ENCODE data around the gene FRMD6.

The FRMD6 gene

DNA sequence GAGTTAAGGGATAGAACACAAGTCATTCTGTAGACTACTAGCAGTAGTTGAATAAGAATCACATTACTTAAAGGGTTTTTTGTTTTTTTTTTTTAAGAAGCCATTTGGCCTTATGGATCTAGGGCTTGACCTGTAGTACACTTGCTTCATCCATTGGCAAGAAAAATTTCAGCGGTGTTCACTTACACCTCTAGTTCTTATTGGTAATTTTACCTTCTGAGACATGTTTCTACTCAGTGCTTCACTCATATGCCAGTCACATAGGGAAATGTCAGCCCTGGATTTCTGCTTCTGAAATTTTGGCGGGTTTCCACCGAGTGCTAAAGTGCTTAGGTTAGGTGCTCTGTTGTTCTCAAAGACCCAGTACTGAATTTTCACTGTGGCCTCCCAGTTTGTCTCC, 72.9 kb downstream of the FRMD6 start:
- Histone ChIP-seq H3K27ac (replicated peaks) (no peak overlapping the region), H3K4me3 (replicated peaks; ENCODE audit: insufficient read depth, low read length) (no peak overlapping the region), H3K27me3 (ENCODE audit: insufficient read depth, poor library complexity, severe bottlenecking) (peaks cover 2% of the 10 kb centered on the region)
- TF ChIP-seq, protein P1, sequence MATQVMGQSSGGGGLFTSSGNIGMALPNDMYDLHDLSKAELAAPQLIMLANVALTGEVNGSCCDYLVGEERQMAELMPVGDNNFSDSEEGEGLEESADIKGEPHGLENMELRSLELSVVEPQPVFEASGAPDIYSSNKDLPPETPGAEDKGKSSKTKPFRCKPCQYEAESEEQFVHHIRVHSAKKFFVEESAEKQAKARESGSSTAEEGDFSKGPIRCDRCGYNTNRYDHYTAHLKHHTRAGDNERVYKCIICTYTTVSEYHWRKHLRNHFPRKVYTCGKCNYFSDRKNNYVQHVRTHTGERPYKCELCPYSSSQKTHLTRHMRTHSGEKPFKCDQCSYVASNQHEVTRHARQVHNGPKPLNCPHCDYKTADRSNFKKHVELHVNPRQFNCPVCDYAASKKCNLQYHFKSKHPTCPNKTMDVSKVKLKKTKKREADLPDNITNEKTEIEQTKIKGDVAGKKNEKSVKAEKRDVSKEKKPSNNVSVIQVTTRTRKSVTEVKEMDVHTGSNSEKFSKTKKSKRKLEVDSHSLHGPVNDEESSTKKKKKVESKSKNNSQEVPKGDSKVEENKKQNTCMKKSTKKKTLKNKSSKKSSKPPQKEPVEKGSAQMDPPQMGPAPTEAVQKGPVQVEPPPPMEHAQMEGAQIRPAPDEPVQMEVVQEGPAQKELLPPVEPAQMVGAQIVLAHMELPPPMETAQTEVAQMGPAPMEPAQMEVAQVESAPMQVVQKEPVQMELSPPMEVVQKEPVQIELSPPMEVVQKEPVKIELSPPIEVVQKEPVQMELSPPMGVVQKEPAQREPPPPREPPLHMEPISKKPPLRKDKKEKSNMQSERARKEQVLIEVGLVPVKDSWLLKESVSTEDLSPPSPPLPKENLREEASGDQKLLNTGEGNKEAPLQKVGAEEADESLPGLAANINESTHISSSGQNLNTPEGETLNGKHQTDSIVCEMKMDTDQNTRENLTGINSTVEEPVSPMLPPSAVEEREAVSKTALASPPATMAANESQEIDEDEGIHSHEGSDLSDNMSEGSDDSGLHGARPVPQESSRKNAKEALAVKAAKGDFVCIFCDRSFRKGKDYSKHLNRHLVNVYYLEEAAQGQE (IDR thresholded peaks at IDR 0.05; ENCODE audit: insufficient replicate concordance, low read depth): no peak
- TF ChIP-seq POLR2AphosphoS5 (IDR thresholded peaks at IDR 0.05; ENCODE audit: low read depth) (no peak), GABPA (IDR thresholded peaks at IDR 0.05; ENCODE audit: low read depth) (no peak), SPI1 (IDR thresholded peaks at IDR 0.05; ENCODE audit: borderline replicate concordance, low read depth) (no peak)
- TF ChIP-seq, protein P2, sequence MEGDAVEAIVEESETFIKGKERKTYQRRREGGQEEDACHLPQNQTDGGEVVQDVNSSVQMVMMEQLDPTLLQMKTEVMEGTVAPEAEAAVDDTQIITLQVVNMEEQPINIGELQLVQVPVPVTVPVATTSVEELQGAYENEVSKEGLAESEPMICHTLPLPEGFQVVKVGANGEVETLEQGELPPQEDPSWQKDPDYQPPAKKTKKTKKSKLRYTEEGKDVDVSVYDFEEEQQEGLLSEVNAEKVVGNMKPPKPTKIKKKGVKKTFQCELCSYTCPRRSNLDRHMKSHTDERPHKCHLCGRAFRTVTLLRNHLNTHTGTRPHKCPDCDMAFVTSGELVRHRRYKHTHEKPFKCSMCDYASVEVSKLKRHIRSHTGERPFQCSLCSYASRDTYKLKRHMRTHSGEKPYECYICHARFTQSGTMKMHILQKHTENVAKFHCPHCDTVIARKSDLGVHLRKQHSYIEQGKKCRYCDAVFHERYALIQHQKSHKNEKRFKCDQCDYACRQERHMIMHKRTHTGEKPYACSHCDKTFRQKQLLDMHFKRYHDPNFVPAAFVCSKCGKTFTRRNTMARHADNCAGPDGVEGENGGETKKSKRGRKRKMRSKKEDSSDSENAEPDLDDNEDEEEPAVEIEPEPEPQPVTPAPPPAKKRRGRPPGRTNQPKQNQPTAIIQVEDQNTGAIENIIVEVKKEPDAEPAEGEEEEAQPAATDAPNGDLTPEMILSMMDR (IDR thresholded peaks at IDR 0.05; ENCODE audit: insufficient read depth, low read length): no peak
- DNase-seq (ENCODE audit: low read depth in 1 of 2, low spot score in 1 of 2): no peak

DNA sequence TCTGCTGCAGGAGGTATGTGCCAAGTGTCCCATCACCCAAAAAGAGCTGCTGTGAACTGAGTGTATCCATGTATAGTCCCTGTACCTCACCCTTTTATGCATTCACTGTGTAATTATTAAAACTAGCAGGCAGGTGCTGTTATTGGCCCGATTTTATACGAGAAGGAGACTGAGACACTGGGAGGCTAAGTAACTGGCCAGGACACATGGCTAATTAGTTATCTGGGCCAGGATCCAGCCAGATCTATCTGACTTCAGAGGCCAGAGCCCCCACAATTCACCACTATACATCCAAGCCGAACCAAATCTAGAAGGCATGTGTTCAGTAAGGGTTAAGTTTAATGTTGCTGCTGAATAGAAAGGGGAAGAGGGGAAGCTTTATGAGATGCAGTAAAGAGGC, 73.4 kb downstream of the FRMD6 start:
- DNase-seq (ENCODE audit: low read depth in 1 of 2, low spot score in 1 of 2): no peak
- H3K27ac ChIP-seq (replicated peaks): no peak overlapping the region
- H3K27me3 ChIP-seq (ENCODE audit: insufficient read depth, poor library complexity, severe bottlenecking): peaks cover 2% of the 10 kb centered on the region
- TF ChIP-seq SPI1 (IDR thresholded peaks at IDR 0.05; ENCODE audit: borderline replicate concordance, low read depth): no peak
- TF ChIP-seq GABPA (IDR thresholded peaks at IDR 0.05; ENCODE audit: low read depth): no peak
- no peak for TF ChIP-seq POLR2AphosphoS5 (IDR thresholded peaks at IDR 0.05; ENCODE audit: low read depth)
- TF ChIP-seq, protein P2 (IDR thresholded peaks at IDR 0.05; ENCODE audit: insufficient read depth, low read length): no peak
- TF ChIP-seq, protein P1 (IDR thresholded peaks at IDR 0.05; ENCODE audit: insufficient replicate concordance, low read depth): no peak
- no peak overlapping the region for H3K4me3 ChIP-seq (replicated peaks; ENCODE audit: insufficient read depth, low read length)

DNA sequence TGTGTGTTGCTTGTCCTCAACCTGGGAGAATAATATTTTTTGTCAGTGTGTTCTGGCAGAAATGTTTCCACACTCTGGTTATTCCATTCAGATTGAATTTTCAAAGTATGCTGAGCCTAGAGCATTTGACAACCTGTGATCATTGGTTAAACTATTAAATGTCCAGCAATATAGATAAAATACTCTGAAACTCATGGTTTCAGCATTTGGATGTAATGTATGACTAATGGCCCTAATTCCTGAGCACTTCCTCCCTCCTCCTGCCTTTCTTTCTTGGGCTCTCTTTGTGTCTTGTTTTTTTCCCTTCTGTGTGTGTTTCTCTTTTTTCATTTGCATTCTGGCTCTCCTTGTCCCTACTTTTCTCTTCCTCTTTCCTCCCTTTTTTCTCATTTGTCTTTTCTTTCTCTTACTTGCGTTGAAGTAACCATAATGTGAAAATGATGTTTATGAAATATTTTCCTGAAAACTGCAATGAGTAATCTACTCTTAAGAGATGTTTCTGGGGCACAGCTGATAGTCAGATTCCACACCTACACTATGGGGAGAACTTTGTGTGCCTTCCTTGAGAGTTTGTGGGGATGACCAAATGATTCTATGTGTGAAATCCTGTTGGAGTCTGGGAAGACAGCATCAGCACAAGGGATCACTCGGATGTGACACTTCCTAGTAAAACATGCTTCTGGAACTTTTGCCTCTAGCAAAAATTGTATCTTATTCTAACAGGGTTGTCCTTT, 74.6 kb downstream of the FRMD6 start:
- H3K27me3 ChIP-seq (ENCODE audit: insufficient read depth, poor library complexity, severe bottlenecking): peaks cover 2% of the 10 kb centered on the region
- no peak for DNase-seq (ENCODE audit: low read depth in 1 of 2, low spot score in 1 of 2)
- no peak overlapping the region for H3K4me3 ChIP-seq (replicated peaks; ENCODE audit: insufficient read depth, low read length)
- TF ChIP-seq SPI1 (IDR thresholded peaks at IDR 0.05; ENCODE audit: borderline replicate concordance, low read depth): no peak
- TF ChIP-seq POLR2AphosphoS5 (IDR thresholded peaks at IDR 0.05; ENCODE audit: low read depth): no peak
- no peak overlapping the region for H3K27ac ChIP-seq (replicated peaks)

DNA sequence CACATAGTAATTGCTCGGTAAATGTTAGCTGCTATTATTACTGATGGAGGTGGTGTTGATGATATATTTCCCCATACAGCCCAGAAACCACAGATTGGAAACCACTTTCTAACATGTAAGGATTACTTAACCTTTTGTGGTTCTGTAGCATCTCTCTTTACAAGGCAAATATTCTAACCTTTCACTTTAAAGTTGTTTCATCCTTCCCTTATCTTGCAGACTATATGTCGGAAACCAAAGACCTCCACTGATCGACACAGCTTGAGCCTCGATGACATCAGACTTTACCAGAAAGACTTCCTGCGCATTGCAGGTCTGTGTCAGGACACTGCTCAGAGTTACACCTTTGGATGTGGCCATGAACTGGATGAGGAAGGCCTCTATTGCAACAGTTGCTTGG, 75.8 kb downstream of the FRMD6 start:
- no peak overlapping the region for H3K4me3 ChIP-seq (replicated peaks; ENCODE audit: insufficient read depth, low read length)
- H3K27me3 ChIP-seq (ENCODE audit: insufficient read depth, poor library complexity, severe bottlenecking): peaks cover 2% of the 10 kb centered on the region
- TF ChIP-seq SPI1 (IDR thresholded peaks at IDR 0.05; ENCODE audit: borderline replicate concordance, low read depth) (no peak), GABPA (IDR thresholded peaks at IDR 0.05; ENCODE audit: low read depth) (no peak), POLR2AphosphoS5 (IDR thresholded peaks at IDR 0.05; ENCODE audit: low read depth) (no peak)
- TF ChIP-seq, protein P2 (IDR thresholded peaks at IDR 0.05; ENCODE audit: insufficient read depth, low read length): no peak
- TF ChIP-seq, protein P1 (IDR thresholded peaks at IDR 0.05; ENCODE audit: insufficient replicate concordance, low read depth): no peak
- H3K27ac ChIP-seq (replicated peaks): no peak overlapping the region
- no peak for DNase-seq (ENCODE audit: low read depth in 1 of 2, low spot score in 1 of 2)
